Ishikawa (cell line): ENCODE results near the gene CCR5.

Source experiments
- CEBPB ChIP-seq: IDR thresholded peaks from 2 replicates; pipeline ENCODE4 v1.6.1; 2012
- CREB1 ChIP-seq: IDR thresholded peaks from 2 replicates; pipeline ENCODE4 v1.6.1; 2012; ENCODE audit warnings: low read depth
- EP300 ChIP-seq: IDR thresholded peaks from 2 replicates; pipeline ENCODE4 v1.6.1; 2012; ENCODE audit warnings: borderline replicate concordance
- FOXM1 ChIP-seq: IDR thresholded peaks from 2 replicates; pipeline ENCODE4 v1.6.1; 2012; ENCODE audit warnings: low read depth, borderline replicate concordance
- TCF12 ChIP-seq: IDR thresholded peaks from 2 replicates; pipeline ENCODE4 v1.6.1; 2012; ENCODE audit warnings: low read depth
- YY1 ChIP-seq: IDR thresholded peaks from 2 replicates; pipeline ENCODE4 v1.6.1; 2012; ENCODE audit warnings: low read depth
- TF ChIP-seq, protein P1 (sequence below): IDR thresholded peaks from 2 replicates; pipeline ENCODE4 v1.6.1; 2012; ENCODE audit warnings: low read depth, mild to moderate bottlenecking
- TF ChIP-seq, protein P2 (sequence below): IDR thresholded peaks from 2 replicates; pipeline ENCODE4 v1.6.1; 2012
- TF ChIP-seq, protein P3 (sequence below): IDR thresholded peaks from 2 replicates; pipeline ENCODE4 v1.6.1; 2012

DNA sequence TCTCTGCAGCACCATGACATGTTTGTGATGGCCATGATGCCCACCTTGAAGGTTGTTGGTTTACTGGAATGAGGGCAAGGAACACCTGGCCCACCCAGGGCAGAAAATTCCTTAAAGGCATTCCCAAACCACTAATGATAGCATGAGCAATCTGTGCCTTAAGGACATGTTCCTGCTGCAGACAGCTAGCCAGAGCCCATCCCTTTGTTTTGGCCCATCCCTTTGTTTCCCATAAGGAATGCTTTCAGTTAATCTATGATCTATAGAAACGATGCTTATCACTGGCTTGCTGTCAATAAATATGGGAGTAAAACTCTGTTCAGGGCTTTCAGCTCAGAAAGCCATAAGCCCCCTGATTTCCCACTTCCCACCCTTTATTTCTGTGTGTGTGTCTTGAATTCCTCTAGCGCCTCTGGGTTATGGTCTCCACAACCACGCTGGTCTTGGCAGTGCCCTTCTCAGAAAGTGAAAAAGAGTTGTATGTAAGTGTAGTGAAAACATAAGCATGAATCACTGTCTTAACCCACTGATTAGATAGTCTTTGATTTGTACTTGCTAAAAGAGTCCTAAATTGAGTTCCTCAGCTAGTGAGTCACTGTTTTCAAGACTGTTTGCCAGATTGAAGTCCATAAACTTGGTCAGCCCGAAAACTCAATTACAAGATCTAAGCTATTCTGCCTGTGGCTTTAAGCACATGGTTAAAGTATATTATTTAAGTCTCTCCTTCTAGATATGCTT lies 35.8 kb upstream of the CCR5 start:
- no peak for TF ChIP-seq YY1
- TF ChIP-seq, protein P1, sequence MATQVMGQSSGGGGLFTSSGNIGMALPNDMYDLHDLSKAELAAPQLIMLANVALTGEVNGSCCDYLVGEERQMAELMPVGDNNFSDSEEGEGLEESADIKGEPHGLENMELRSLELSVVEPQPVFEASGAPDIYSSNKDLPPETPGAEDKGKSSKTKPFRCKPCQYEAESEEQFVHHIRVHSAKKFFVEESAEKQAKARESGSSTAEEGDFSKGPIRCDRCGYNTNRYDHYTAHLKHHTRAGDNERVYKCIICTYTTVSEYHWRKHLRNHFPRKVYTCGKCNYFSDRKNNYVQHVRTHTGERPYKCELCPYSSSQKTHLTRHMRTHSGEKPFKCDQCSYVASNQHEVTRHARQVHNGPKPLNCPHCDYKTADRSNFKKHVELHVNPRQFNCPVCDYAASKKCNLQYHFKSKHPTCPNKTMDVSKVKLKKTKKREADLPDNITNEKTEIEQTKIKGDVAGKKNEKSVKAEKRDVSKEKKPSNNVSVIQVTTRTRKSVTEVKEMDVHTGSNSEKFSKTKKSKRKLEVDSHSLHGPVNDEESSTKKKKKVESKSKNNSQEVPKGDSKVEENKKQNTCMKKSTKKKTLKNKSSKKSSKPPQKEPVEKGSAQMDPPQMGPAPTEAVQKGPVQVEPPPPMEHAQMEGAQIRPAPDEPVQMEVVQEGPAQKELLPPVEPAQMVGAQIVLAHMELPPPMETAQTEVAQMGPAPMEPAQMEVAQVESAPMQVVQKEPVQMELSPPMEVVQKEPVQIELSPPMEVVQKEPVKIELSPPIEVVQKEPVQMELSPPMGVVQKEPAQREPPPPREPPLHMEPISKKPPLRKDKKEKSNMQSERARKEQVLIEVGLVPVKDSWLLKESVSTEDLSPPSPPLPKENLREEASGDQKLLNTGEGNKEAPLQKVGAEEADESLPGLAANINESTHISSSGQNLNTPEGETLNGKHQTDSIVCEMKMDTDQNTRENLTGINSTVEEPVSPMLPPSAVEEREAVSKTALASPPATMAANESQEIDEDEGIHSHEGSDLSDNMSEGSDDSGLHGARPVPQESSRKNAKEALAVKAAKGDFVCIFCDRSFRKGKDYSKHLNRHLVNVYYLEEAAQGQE = no peak
- TF ChIP-seq, protein P2, sequence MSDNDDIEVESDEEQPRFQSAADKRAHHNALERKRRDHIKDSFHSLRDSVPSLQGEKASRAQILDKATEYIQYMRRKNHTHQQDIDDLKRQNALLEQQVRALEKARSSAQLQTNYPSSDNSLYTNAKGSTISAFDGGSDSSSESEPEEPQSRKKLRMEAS = no peak
- TF ChIP-seq TCF12 = no peak
- TF ChIP-seq CEBPB = no peak
- no peak for TF ChIP-seq EP300
- TF ChIP-seq CREB1 = no peak
- TF ChIP-seq FOXM1 = no peak
- TF ChIP-seq, protein P3, sequence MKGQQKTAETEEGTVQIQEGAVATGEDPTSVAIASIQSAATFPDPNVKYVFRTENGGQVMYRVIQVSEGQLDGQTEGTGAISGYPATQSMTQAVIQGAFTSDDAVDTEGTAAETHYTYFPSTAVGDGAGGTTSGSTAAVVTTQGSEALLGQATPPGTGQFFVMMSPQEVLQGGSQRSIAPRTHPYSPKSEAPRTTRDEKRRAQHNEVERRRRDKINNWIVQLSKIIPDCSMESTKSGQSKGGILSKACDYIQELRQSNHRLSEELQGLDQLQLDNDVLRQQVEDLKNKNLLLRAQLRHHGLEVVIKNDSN = no peak
